D721Med (cell line): Measurements from ENCODE around the gene CPSF4L.
"Not testable (repeated sequence)": the region's sequence is repeated elsewhere in the genome, so short reads cannot be mapped to it uniquely, and the experiment has no call there.

Experiments
- DNase-seq: peaks from one replicate; pipeline ENCODE4 v3.0.0; 2011; ENCODE audit warnings: low spot score; ENCODE audit not compliant: insufficient read length
- FAIRE-seq: peaks from 2 replicates; lab custom pipeline; 2011; peaks lifted over from hg19 to GRCh38; lab: Jason Lieb, UNC
- TF ChIP-seq, protein P1 (sequence below): IDR thresholded peaks from 2 replicates; pipeline ENCODE4 v1.5.1; 2012; ENCODE audit warnings: mild to moderate bottlenecking, control low read depth; ENCODE audit not compliant: insufficient read depth; ENCODE audit errors: missing control alignments

CPSF4L gene, protein sequence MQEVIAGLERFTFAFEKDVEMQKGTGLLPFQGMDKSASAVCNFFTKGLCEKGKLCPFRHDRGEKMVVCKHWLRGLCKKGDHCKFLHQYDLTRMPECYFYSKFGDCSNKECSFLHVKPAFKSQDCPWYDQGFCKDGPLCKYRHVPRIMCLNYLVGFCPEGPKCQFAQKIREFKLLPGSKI

DNA sequence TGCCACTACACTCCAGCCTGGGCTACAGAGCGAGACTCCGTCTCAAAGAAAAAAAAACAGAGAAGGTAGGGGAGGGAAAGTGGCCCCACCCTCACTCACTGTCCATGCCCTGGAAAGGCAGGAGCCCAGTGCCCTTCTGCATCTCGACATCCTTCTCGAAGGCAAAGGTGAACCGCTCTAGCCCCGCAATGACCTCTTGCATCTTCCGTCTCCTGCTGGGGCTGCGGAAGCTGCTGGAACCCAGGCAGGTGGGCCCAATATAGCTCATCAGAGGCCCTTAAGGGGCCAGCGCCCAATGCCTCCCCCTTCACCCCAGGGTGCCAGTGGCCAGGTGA lies at the start of gene CPSF4L:
Gene CPSF4L (minus strand): TSS at position 264 of the 335 bp plus-strand sequence. CDS start 62 bp downstream, at position 202.
- no peak for FAIRE-seq
- TF ChIP-seq, protein P1, sequence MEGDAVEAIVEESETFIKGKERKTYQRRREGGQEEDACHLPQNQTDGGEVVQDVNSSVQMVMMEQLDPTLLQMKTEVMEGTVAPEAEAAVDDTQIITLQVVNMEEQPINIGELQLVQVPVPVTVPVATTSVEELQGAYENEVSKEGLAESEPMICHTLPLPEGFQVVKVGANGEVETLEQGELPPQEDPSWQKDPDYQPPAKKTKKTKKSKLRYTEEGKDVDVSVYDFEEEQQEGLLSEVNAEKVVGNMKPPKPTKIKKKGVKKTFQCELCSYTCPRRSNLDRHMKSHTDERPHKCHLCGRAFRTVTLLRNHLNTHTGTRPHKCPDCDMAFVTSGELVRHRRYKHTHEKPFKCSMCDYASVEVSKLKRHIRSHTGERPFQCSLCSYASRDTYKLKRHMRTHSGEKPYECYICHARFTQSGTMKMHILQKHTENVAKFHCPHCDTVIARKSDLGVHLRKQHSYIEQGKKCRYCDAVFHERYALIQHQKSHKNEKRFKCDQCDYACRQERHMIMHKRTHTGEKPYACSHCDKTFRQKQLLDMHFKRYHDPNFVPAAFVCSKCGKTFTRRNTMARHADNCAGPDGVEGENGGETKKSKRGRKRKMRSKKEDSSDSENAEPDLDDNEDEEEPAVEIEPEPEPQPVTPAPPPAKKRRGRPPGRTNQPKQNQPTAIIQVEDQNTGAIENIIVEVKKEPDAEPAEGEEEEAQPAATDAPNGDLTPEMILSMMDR: no peak
- DNase-seq: no peak

DNA sequence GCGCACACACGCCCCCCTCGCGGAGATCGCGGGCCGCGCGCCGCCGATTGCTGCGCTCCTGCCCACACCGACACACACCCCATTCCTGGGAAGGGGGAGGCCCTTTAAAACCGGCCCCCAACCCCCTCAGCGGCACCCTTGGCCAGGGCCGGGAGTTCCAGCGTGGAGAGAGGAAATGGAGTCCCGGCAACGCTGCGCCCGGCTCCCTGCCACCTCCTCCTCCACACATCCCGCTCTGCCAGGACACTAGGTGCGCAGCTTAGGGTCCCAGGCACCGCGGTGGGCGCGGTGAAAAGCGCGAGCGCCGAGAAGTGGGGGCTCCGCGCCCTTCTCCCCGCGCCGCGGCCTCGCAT lies 49.7 kb upstream of the CPSF4L start:
- no peak for DNase-seq
- FAIRE-seq: no peak
- TF ChIP-seq, protein P1: no peak

DNA sequence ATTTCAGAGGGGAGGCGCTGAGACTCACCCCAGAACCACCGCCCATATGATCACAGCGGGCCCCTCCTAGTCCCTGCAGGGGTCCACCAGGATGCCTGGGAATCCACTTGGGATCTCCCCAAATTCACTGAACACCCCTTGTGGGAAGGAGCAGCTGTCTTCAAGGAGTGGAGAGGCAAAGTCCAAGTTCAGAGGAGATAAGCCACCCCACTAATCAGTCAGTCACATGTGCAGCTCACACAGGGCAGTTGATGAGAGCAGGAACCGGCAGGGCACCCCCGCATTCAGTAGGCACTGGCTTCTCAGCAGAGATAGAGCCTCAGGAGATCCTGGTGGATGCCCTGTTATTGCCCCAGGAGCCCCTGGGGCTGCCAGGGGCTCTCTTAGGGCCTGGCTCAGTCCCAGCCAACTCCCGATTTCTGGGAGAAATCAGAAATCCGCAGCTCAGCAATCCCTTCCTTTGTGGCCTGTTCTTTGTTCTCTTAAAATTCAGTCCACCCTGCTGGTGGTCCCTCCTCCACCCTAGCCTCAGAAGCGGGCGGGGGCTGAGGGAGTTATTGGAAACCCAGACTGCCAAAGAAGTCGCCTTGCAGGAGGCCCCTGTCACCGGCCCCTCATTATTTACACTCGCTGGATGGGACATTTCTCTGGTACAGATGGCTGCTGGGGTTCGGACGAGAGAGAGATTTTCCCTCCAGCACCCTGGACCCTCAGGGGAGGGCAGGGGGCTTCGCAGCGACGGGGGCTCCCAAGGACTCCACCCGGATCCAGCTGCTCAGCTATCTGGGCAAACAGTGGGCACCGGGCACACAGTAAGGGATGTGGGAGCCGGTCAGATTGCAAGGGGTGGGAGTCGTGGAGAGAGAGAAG lies 48.3 kb upstream of the CPSF4L start:
- TF ChIP-seq, protein P1: no peak
- FAIRE-seq (no peak), DNase-seq (no peak)

DNA sequence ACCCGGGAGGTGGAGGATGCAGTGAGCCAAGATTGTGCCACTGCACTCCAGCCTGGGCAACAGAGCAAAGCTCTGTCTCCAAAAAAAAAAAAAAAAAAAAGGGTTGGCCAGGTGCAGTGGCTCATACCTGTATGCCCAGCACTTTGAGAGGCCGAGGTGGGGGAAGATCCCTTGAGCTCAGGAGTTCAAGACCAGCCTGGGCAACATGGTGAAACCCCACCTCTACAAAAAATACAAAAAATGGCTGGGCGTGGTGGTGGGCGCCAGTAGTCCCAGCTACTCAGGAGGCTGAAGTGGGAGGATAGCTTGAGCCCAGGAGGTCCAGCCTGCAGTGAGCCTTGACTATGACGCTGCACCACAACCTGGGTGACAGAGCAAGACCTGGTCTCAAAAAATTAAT lies 47.3 kb upstream of the CPSF4L start:
- DNase-seq, FAIRE-seq: not testable (repeated sequence)

DNA sequence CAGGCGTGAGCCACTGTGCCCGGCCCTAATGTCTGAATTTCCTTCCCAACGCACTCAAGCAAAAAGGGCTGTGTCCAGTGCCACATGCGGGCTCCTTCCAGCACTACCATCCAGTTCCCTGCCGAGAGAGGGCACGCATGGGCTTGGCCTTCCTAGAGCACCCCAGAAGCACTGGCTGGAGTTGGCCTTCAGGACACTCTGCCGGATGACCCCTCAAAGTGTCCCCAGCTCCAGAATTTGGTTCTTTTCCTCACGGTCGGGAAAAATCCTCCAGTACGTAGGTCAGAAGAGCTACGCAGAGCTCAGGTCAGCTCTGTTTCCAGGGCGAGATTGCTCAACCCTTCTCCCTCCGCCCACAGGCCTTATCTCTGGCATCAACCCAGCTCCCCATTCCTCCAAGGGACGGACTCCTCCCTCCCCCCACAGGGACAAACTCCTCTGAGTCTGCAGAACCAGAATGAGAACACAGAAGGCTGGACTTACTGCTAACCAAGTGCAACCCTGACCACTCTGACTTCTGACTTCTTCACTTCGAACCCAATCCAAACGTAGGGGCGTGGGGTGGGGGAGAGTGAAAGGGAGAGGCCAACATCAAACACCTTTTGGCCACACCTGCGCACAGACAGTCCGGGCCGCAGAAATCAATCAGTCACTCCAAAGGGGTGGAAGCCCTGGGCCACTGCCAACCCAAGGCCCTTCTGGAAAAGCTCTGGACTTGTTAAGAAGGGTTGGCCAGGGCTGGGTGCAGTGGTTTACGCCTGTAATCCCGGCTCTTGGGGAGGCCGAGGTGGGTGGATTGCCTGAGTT lies 46.5 kb upstream of the CPSF4L start:
- FAIRE-seq (no peak), DNase-seq (no peak)
- TF ChIP-seq, protein P1: no peak

DNA sequence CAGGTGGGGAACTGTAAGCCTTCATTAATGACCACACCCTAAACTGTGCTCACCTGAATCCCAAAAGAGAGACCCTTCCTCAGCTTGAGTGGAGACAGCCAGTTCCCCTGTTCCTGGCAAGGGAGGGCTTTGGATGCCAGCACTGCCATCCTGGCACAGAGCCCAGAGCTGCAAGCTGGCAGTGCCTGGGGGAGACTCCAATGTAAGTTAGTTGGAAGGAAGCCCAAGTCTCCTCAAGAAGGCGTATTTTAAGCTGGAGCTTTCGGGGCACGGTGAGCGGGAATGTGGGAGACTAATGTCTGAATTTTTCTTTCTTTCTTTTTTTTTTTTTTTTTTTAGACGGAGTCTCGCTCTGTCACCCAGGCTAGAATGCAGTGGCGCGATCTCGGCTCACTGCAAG lies 45.5 kb upstream of the CPSF4L start:
- DNase-seq (no peak), FAIRE-seq (no peak)
- TF ChIP-seq, protein P1: no peak
